Ishikawa (cell line): Measurements from ENCODE around the gene OLFML2B.

ENCODE experiments used
- CEBPB ChIP-seq: IDR thresholded peaks from 2 replicates; pipeline ENCODE4 v1.6.1; 2012
- EGR1 ChIP-seq: IDR thresholded peaks from 2 replicates; pipeline ENCODE4 v1.6.1; 2012
- EP300 ChIP-seq: IDR thresholded peaks from 2 replicates; pipeline ENCODE4 v1.6.1; 2012; ENCODE audit warnings: borderline replicate concordance
- MAX ChIP-seq: IDR thresholded peaks from 2 replicates; pipeline ENCODE4 v1.6.1; 2012
- NFIC ChIP-seq: IDR thresholded peaks from 2 replicates; pipeline ENCODE4 v1.6.1; 2012
- RAD21 ChIP-seq: IDR thresholded peaks from 2 replicates; pipeline ENCODE4 v1.6.1; 2012; ENCODE audit warnings: low read depth
- TAF1 ChIP-seq: IDR thresholded peaks from 2 replicates; pipeline ENCODE4 v1.6.1; 2012; ENCODE audit warnings: low read depth, mild to moderate bottlenecking
- TEAD4 ChIP-seq: IDR thresholded peaks from 2 replicates; pipeline ENCODE4 v1.6.1; 2012
- TF ChIP-seq, protein P1 (sequence below): IDR thresholded peaks from 2 replicates; pipeline ENCODE4 v1.6.1; 2012

DNA sequence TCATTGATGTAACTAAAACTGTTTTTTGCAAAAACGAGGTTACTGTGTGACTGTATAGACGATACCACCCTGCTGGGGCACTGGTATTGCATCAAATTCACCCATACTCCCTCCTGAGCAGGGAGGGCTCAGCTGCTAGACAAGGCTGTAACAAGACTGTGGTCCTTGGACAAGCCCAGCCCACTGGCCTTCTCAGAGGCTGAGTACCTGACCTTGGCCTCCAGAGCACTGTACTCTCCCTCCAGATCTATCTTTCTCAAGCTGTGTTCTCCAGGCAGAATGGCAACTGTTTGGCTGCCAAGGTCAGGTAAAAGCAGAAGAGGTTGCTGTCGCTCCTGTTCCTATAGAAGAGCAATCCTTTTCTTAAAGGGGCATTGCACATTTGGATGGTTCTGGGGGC is 8.5 kb downstream of the OLFML2B start:
- TF ChIP-seq EP300 (no peak), TAF1 (no peak), CEBPB (no peak), RAD21 (no peak), MAX (no peak), NFIC (no peak), EGR1 (no peak), TEAD4 (no peak)
- TF ChIP-seq, protein P1, sequence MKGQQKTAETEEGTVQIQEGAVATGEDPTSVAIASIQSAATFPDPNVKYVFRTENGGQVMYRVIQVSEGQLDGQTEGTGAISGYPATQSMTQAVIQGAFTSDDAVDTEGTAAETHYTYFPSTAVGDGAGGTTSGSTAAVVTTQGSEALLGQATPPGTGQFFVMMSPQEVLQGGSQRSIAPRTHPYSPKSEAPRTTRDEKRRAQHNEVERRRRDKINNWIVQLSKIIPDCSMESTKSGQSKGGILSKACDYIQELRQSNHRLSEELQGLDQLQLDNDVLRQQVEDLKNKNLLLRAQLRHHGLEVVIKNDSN, result no peak
